K562 (cell line): ENCODE data around the gene SCAMP1. TPM values are rescaled to one million over a fixed set of nuclear protein-coding genes. Genes with fewer than 3 reads are reported as not detected.

Experiments used
- CCNT2 ChIP-seq: IDR thresholded peaks from 2 replicates; pipeline ENCODE4 v1.6.1; 2011; ENCODE audit warnings: borderline replicate concordance, low read depth, mild to moderate bottlenecking, moderate library complexity, mixed read lengths, low read length; ENCODE audit not compliant: insufficient read length; ENCODE audit errors: extremely low read depth
- CREB3L1 ChIP-seq: fragments of 450-650 bp; IDR thresholded peaks from 2 replicates; pipeline ENCODE4 v1.6.1; 2014; ENCODE audit warnings: low read depth, mild to moderate bottlenecking, moderate library complexity, borderline replicate concordance
- ESRRA ChIP-seq: fragments of 450-650 bp; IDR thresholded peaks from 2 replicates; pipeline ENCODE4 v1.6.1; 2014; ENCODE audit warnings: low read depth, mild to moderate bottlenecking, moderate library complexity, borderline replicate concordance
- JUN ChIP-seq, 2 experiments: sonication (generic) in 1 of 2; formaldehyde crosslinking in 1 of 2; IDR thresholded peaks; 2 replicates each; pipeline versions ENCODE4 v1.6.1 to v1.8.0; 2012 to 2022; ENCODE audit warnings: borderline replicate concordance in 2 of 2, mild to moderate bottlenecking in 2 of 2, improper control_type of control experiment in 1 of 2, low read depth in 1 of 2, low read length in 1 of 2, missing genetic modification reagents in 1 of 2
- MCM2 ChIP-seq: fragments of 450-650 bp; IDR thresholded peaks from 2 replicates; pipeline ENCODE4 v1.6.1; 2017; ENCODE audit warnings: low read depth, mild to moderate bottlenecking
- NFATC3 ChIP-seq: fragments of 450-650 bp; IDR thresholded peaks from 2 replicates; pipeline ENCODE4 v1.6.1; 2017; ENCODE audit warnings: mild to moderate bottlenecking
- PML ChIP-seq: IDR thresholded peaks from 2 replicates; pipeline ENCODE4 v1.6.1; 2012; ENCODE audit warnings: low read length, inconsistent platforms
- POLR2AphosphoS2 ChIP-seq: IDR thresholded peaks from 2 replicates; pipeline ENCODE4 v1.6.1; 2012; ENCODE audit warnings: low read length, improper control_type of control experiment
- RBM15 ChIP-seq: fragments of 200-400 bp; formaldehyde crosslinking; IDR thresholded peaks from 2 replicates; pipeline ENCODE4 v1.6.1; 2018; ENCODE audit warnings: mild to moderate bottlenecking, low read length, moderate library complexity; ENCODE audit not compliant: insufficient read depth
- SUPT5H ChIP-seq: fragments of 450-650 bp; IDR thresholded peaks from 2 replicates; pipeline ENCODE4 v1.6.1; 2016
- XRCC3 ChIP-seq: fragments of 450-650 bp; IDR thresholded peaks from 2 replicates; pipeline ENCODE4 v1.6.1; 2017; ENCODE audit warnings: mild to moderate bottlenecking, moderate library complexity
- XRCC4 ChIP-seq: IDR thresholded peaks from one replicate; pipeline ENCODE4 v1.6.1; 2011; ENCODE audit not compliant: insufficient read depth, insufficient read length; ENCODE audit errors: extremely low read depth
- ZBTB17 ChIP-seq: fragments of 450-650 bp; formaldehyde crosslinking; IDR thresholded peaks from 2 replicates; pipeline ENCODE4 v1.4.0; 2020; ENCODE audit warnings: mild to moderate bottlenecking
- ZC3H11A ChIP-seq: IDR thresholded peaks from 2 replicates; pipeline ENCODE4 v1.6.1; 2012; ENCODE audit warnings: low read depth, low read length, improper control_type of control experiment
- ZNF174 ChIP-seq: fragments of 250-450 bp; sonication (Bioruptor Pico); IDR thresholded peaks from 2 replicates; pipeline ENCODE4 v1.4.0; 2020; ENCODE audit warnings: mild to moderate bottlenecking
- polyA plus RNA-seq, 8 experiments: library from polyadenylated mRNA; depleted of rRNA in 4 of 8; stranded (reverse) in 5 of 8; unstranded in 3 of 8; fragments of >200 nt; fragmentation: Nextera tagmentation in 2 of 8; fragmentation: Illumina TruSeq in 1 of 8; extraction: Ambion mirVana in 2 of 8; extraction: Trizol in 1 of 8; gene quantifications; 2 replicates each; pipeline versions ENCODE4 v1.2.1 to v1.2.3, GENCODE V29; 2011 to 2014; ENCODE audit warnings: inconsistent platforms in 1 of 8, missing spikeins in 1 of 8
- total RNA-seq, 7 experiments: library from RNA; depleted of rRNA in 6 of 7; stranded (reverse); fragments of >200 nt in 6 of 7; fragmentation: Illumina TruSeq in 2 of 7; extraction: Trizol in 2 of 7; gene quantifications; 2 replicates each; pipeline versions ENCODE4 v1.2.1 to v1.2.3, GENCODE V29; 2011 to 2021; ENCODE audit warnings: low replicate concordance in 1 of 7
- TF ChIP-seq, protein P1 (sequence below): fragments of 450-650 bp; IDR thresholded peaks from 2 replicates; pipeline ENCODE4 v1.6.1; 2016; ENCODE audit warnings: low read depth
- TF ChIP-seq, protein P2 (sequence below): fragments of 450-650 bp; formaldehyde crosslinking; IDR thresholded peaks from 2 replicates; pipeline ENCODE4 v1.4.0; 2022; ENCODE audit warnings: missing genetic modification characterization

The SCAMP1 gene
- total and polyA plus RNA-seq, 9 of the 15 experiments (the other 6 are each of a cell fraction or from before 2014, with no cell fraction given): 5.4 to 23.9 (median 13.8) TPM

DNA sequence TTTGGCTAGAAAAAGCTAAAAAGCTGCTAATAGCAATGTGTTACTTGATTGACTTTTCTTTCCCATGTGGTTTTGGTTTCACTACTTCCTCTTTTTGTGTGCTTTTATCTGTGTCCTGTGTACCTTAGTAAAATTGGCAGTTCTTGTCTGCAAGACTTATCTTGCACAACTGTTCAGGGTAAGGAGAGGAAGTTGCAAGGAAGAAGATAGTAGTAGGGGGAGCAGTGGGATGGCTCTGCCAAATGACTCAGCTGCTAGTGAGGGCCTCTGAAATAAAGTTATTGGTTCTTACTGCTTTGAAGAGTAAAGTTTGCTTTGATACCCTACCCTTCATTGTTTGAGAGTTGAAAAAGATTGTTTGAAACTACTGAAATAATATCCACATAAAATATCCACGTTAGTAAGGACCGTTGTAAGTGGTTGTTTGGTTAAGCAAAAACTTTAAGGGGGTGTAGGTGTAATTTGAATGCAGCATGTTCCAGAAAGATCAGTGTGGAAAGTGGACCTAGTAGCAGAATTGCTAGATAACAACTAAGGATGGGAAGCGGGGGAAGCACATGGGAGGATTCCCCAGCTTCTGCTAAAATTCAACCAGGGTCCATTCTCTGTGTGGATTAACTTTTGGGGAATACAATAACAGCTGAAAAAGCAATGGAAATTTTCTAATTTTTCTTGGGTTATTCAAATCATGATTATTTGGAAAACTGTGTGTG is 123.5 kb downstream of the SCAMP1 start (continued):
- TF ChIP-seq, protein P1, sequence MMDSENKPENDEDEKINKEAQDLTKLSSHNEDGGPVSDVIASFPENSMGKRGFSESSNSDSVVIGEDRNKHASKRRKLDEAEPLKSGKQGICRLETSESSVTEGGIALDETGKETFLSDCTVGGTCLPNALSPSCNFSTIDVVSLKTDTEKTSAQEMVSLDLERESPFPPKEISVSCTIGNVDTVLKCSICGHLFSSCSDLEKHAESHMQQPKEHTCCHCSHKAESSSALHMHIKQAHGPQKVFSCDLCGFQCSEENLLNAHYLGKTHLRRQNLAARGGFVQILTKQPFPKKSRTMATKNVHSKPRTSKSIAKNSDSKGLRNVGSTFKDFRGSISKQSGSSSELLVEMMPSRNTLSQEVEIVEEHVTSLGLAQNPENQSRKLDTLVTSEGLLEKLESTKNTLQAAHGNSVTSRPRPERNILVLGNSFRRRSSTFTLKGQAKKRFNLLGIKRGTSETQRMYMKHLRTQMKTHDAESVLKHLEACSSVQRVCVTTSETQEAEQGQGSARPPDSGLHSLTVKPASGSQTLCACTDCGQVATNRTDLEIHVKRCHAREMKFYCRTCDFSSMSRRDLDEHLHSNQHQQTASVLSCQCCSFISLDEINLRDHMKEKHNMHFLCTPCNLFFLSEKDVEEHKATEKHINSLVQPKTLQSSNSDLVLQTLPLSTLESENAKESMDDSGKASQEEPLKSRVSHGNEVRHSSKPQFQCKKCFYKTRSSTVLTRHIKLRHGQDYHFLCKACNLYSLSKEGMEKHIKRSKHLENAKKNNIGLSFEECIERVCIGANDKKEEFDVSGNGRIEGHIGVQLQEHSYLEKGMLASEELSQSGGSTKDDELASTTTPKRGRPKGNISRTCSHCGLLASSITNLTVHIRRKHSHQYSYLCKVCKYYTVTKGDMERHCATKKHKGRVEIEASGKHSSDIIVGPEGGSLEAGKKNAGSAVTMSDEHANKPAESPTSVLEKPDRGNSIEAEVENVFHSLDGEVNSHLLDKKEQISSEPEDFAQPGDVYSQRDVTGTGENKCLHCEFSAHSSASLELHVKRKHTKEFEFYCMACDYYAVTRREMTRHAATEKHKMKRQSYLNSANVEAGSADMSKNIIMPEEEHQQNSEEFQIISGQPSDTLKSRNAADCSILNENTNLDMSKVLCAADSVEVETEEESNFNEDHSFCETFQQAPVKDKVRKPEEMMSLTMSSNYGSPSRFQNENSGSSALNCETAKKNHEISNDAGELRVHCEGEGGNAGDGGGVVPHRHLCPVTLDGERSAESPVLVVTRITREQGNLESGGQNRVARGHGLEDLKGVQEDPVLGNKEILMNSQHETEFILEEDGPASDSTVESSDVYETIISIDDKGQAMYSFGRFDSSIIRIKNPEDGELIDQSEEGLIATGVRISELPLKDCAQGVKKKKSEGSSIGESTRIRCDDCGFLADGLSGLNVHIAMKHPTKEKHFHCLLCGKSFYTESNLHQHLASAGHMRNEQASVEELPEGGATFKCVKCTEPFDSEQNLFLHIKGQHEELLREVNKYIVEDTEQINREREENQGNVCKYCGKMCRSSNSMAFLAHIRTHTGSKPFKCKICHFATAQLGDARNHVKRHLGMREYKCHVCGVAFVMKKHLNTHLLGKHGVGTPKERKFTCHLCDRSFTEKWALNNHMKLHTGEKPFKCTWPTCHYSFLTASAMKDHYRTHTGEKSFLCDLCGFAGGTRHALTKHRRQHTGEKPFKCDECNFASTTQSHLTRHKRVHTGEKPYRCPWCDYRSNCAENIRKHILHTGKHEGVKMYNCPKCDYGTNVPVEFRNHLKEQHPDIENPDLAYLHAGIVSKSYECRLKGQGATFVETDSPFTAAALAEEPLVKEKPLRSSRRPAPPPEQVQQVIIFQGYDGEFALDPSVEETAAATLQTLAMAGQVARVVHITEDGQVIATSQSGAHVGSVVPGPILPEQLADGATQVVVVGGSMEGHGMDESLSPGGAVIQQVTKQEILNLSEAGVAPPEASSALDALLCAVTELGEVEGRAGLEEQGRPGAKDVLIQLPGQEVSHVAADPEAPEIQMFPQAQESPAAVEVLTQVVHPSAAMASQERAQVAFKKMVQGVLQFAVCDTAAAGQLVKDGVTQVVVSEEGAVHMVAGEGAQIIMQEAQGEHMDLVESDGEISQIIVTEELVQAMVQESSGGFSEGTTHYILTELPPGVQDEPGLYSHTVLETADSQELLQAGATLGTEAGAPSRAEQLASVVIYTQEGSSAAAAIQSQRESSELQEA: peak; percentile 80
- TF ChIP-seq RBM15 (no peak), ZC3H11A (no peak), SUPT5H (no peak), PML (peak; percentile 89), CCNT2 (peak; percentile 66), XRCC3 (no peak), ESRRA (peak; percentile 81; the same call in 1 of the 2 replicates), ZBTB17 (CRISPR knock-in tag) (peak; percentile 70; the same call in 1 of the 2 replicates), MCM2 (no peak), CREB3L1 (0 out of 2 replicates have a peak, but pooled peaks have one; percentile 28), XRCC4 (no peak), NFATC3 (0 out of 2 replicates have a peak, but pooled peaks have one; percentile 58), POLR2AphosphoS2 (0 out of 2 replicates have a peak, but pooled peaks have one; percentile 46), JUN (IDR thresholded peaks at IDR 0.05; ENCODE audit: borderline replicate concordance, low read depth, low read length) (peak; percentile 83), JUN (CRISPR knock-in tag; IDR thresholded peaks at IDR 0.05; ENCODE audit: borderline replicate concordance) (no peak), ZNF174 (CRISPR knock-in tag) (no peak)
- TF ChIP-seq, protein P2, sequence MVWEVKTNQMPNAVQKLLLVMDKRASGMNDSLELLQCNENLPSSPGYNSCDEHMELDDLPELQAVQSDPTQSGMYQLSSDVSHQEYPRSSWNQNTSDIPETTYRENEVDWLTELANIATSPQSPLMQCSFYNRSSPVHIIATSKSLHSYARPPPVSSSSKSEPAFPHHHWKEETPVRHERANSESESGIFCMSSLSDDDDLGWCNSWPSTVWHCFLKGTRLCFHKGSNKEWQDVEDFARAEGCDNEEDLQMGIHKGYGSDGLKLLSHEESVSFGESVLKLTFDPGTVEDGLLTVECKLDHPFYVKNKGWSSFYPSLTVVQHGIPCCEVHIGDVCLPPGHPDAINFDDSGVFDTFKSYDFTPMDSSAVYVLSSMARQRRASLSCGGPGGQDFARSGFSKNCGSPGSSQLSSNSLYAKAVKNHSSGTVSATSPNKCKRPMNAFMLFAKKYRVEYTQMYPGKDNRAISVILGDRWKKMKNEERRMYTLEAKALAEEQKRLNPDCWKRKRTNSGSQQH (CRISPR knock-in tag): no peak
